ENCODE results near the gene UGT1A7.
"Not testable (repeated sequence)": the region's sequence is repeated elsewhere in the genome, so short reads cannot be mapped to it uniquely, and the experiment has no call there.

The UGT1A7 gene

DNA sequence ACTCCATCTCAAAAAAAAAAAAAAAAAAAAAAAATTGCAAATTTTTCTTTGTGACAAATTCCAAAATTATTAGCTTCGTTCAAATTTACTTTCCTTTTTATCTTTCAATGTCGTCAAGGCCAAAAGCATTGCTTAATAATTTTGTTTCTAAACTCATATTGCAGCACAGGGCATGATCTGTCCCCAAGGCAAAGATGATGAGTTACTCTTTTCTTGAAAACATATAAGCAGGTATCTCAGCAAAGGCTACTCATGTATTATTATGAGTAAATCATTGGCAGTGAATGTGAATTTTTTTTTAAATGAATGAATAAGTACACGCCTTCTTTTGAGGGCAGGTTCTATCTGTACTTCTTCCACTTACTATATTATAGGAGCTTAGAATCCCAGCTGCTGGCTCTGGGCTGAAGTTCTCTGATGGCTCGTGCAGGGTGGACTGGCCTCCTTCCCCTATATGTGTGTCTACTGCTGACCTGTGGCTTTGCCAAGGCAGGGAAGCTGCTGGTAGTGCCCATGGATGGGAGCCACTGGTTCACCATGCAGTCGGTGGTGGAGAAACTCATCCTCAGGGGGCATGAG lies at the start of gene UGT1A7:
TSS of gene UGT1A7 (plus strand) at position 381 of the 579 bp plus-strand sequence. CDS start at position 418, 37 bp downstream.
- DNase-seq (ENCODE audit: low spot score): no peak

DNA sequence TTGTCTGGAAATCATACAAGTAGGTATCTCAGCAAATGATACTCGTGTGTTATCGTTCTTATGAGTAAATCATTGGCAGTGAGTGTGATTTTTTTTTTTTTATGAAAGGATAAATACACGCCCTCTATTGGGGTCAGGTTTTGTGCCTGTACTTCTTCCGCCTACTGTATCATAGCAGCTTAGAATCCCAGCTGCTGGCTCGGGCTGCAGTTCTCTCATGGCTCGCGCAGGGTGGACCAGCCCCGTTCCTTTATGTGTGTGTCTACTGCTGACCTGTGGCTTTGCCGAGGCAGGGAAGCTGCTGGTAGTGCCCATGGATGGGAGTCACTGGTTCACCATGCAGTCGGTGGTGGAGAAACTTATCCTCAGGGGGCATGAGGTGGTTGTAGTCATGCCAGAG lies 45.4 kb upstream of the UGT1A7 start, which contains the start of gene UGT1A10:
TSS of gene UGT1A10 (plus strand) at position 143 of the 400 bp plus-strand sequence. CDS start at position 218, 75 bp downstream.
- not testable (repeated sequence) for DNase-seq (ENCODE audit: low spot score)

DNA sequence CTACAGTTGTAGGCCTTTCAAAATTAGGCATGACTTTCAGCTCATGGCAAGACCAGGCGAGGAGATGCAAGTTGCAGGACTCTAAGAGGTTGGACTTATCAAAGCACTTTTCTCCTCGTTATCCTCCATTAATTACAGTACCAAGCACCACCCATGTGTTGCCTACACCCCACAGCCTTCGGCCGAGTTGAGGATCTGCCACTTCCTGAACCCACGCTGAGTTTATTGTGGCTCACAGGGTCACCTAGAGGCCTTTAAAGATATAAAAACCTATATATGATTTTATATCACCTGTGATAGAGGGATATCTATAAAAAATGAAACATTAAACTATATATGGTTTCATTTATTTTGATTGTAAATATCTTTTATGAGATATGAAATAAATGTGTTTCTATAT lies 42.9 kb upstream of the UGT1A7 start:
- no peak for DNase-seq (ENCODE audit: low spot score)

DNA sequence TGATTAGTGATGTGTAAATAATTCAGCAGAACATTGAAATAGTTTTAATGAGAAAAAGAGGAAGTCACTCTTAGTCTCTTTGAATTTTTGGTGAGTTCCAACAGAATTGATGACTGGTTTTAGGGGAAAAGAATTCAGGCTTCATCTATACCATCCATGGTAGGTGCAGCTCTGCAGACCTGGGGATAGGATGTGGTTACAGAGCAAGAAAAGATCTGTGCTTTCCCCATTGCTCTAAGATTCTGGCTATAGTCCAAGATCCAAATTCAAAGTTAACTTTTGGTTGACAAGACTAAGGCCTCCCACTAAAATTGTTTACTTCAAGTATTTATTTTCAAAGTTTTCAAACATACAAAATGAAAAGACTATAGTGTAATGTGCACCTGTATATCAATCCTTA lies 41.8 kb upstream of the UGT1A7 start:
- DNase-seq (ENCODE audit: low spot score): no peak

DNA sequence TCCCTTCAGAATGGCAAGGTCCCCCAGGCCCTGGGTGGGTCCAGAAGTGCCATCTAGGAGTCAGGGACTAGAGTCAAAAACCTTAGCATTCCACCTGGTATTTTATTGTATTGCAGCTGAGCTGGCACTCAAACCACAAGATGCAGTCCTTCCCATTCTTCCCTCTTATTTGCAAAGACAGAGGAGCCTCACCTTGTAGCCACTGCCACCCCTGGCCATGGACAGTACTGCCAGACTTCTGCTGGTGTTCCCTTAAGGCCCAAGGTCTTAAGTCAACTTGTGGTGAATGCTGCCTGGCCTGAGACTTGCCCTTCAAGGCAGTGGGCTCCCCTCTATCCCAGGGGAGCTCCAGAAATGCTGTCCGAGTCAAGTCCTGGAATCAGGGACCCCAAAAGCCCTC lies 38.6 kb upstream of the UGT1A7 start:
- DNase-seq (ENCODE audit: low spot score): no peak

DNA sequence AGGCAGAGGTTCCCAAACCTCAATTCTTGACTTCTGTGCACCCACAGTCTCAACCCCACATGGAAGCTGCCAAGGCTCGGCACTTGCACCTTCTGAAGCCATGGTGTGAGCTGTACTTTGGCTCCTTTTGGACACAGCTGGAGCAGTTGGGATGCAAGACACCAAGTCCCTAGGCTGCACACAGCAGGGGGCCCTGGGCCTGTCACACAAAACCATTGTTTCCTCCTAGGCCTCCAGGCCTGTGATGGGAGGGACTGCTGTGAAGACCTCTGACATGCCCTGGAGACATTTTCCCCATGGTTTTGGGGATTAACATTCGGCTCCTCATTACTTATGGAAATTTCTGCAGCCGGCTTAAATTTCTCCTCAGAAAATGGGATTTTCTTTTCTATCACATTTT lies 35.7 kb upstream of the UGT1A7 start:
- DNase-seq (ENCODE audit: low spot score): not testable (repeated sequence)

DNA sequence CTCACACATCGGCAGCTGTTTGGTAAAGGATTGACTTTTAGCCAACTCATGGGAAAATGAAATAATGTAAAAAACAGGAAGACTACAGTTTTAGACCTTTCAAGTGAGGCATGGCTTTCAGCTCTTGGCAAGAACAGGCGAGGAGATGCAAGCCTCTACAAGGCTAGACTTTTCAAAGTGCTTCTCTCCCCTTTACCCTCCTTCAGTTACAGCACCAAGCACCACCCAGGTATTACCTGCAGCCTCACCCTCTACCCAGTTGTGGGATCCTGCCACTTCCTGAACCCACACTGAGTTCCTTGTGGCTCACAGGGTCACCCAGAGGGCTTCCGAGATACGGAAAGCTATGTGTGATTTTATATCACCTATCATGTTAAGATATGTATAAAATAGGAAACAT lies 30.7 kb upstream of the UGT1A7 start:
- no peak for DNase-seq (ENCODE audit: low spot score)

DNA sequence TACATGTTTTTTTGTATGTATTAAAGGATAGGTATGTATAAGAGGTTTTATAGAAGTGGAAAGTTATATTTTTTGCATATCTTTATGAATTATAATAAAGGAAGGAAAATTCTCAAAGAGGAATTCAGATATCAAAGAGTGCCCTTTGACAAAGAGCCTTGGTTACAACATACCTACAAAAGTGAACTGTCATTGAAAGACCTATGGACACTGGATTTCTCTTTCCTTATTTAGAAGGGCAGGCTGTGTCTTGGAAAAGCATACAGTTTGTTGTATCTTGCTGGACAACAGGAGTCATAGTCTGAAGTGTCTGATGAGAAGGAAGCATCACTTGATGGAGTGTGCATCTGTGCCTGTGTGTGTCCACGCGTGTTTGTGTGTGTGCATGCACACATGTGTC lies 30.3 kb upstream of the UGT1A7 start:
- DNase-seq (ENCODE audit: low spot score): no peak

DNA sequence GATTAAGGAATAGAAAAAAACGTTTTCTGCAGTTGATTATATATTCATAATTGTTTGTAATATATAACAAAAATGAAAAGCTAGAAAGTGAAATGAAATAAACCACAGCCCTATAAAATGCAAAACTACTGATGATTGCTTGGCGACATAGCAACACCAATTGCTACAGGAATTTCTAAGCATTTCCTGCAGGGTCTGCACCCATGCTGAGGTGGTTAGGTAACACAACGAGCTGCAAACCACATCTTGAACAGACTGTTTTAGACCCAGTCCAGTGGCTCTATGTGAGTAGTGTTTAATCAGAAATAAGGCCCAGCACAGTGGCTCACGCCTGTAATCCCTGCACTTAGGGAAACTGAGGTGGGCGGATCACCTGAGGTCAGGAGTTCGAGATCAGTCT lies 27.2 kb upstream of the UGT1A7 start:
- DNase-seq (ENCODE audit: low spot score): no peak

DNA sequence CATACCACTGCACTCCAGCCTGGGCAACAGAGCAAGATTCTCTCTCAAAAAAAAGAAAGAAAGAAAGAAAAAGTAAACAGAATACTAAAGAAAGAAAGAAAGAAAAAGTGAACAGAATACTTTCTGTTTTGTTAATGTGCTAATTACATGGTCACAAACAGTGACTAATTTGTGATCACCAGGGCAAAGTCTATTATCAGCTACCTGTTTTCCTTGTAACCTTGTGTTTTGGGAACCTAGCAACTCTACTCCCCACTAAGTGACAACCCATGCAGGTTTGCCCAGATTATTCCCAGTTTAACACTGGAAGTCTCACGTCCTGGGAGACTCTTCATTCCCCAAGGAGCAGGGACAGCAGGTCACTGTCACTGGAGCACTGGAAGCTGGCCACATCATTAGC lies 26.7 kb upstream of the UGT1A7 start:
- DNase-seq (ENCODE audit: low spot score): no peak

DNA sequence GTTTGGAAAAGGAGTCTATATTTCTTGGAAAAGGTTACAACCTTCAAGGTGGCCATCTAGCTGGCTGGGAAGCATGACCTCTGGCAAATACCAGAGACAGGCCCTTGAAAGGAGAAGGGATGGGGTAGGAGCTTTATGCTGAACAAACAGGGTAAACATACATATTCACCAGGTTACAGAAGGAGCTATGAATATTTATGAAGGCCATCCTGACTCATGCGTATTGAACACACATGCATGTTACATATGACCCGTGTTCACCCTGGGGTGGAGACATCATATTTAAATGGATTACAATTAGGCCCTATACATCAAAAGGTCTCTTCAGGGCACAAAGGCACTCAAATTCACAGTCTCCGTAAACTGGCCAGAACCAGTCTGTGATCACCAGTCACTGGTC lies 25.8 kb upstream of the UGT1A7 start:
- not testable (repeated sequence) for DNase-seq (ENCODE audit: low spot score)

DNA sequence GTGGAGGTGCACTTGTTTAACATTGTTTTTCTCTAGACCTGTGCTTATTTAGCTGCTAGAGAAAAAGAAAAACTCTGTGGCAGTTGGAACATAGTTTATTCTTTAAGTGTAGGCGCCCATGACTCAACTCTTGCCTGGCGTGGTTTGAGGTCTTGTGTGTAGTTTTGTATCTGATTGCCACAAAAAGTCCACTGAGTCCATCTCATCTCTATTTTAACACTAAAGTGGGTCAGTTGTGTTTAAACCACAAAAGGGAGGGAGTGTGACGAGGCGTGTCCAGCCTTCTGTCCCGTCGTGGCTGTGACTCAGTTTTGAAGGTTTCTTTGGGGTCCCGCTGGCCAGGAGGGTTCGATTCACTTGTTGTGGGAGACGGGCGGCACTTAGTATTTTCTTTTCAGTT lies 25.3 kb upstream of the UGT1A7 start:
- DNase-seq (ENCODE audit: low spot score): no peak

DNA sequence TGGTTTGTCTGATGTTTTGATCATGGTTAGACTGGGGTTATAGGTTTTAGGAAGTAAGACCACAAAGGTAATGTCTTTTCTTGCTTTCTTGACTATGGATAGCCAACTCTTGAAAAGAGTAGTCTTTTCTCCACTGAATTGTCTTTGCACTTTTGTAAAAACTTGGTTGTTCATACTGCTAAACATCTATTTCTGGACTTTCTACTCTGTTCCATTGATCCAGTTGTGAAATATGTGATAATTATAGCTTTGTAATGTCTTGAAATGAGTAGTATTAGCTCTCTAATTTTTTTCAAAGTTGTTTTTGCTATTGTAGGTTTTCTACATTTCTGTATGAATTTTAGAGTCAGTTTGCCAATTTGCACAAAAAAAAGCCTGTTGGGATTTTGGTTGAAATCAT lies 23.1 kb upstream of the UGT1A7 start:
- DNase-seq (ENCODE audit: low spot score): no peak

DNA sequence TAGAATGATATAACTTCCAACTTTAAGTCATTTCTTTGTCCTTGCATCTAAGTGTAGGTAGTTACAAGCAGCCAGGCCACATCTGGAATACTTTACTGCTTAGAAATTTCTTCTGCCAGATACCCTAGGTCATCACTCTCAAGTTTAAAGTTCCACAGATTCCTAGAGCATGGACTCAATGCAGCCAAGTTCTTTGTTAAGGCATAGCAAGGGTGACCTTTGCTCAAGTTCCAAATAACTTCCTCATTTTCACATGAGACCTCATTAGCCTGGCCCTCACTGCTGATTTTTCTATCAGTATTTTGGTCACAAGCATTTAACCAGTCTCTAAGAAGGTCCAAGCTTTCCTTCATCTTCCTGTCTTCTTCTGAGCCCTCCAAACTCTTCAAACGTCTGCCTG lies 17.8 kb upstream of the UGT1A7 start:
- no peak for DNase-seq (ENCODE audit: low spot score)

DNA sequence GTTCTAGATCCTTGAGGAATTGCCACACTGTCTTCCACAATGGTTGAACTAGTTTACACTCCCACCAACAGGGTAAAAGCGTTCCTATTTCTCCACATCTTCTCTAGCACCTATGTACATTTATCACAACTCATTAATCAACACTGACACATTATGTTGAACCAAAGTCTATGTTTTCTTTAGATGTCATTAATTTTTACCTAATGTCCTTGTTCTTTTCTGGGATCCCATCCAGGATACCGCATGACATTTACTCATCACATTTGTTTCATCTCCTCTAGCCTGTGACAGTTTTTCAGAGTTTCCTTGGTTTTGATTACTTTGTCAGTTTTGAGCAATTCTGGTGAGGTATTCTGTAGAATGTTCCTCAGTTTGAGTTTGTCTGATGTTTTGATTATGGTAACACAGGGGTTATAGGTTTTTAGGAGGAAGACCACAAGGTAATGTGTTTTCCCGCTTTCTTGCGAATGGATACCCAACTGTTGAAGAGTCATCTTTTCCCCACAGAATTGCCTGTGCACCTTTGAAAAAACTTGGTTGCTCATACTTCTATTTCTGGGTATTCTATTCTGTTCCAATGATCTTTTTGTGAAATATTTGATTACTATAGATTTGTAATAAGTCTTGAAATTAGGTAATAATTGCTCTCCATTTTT lies 13.0 kb upstream of the UGT1A7 start:
- DNase-seq (ENCODE audit: low spot score): no peak

DNA sequence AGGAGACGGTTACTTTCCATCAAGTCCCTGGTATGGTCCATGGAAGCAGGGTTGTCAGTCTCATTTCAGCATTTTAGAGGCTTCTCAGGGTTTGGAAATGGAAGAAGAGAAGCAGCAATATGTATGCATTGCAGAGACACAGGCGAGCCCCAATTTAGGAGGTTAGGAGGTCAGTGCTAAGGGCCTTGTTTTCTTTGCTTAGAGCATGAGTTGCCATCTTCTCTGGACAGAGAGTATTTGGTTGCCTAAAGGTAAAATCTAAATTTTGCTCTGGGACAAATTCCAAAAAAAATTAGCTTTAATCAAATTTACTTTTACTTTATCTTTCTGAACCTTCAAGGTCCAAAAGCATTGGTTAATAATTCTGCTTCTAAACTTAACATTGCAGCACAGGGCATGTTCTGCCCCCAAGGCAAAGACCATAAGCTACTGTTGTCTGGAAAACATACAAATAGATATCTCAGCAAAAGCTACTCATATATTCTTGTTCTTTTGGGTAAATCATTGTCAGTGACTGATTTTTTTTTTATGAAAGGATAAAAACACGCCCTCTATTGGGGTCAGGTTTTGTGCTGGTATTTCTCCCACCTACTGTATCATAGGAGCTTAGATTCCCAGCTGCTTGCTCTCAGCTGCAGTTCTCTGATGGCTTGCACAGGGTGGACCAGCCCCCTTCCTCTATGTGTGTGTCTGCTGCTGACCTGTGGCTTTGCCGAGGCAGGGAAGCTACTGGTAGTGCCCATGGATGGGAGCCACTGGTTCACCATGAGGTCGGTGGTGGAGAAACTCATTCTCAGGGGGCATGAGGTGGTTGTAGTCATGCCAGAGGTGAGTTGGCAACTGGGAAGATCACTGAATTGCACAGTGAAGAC lies 10.2 kb upstream of the UGT1A7 start, which contains the start of gene UGT1A9:
TSS of gene UGT1A9 (plus strand) at position 609 of the 872 bp plus-strand sequence. CDS start at position 646, 37 bp downstream.
- no peak for DNase-seq (ENCODE audit: low spot score)

DNA sequence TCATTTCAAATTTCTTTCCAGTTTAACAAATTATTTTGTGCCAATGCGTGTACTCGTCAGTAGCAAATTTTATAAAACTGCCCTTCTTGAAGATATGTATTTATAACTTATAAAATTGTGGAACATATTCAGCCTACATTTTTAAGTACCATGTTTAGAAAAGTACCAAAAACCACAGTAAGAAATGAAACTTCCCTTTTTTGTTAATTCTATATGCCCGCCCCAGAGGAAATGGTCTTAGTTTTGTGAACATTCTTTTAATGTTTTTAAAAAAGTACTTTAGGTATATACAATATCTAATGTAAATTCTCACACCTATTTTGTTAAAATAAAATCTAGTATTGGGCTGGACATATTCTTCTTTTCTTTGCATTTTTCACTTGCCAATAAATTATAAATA lies 8.8 kb upstream of the UGT1A7 start:
- no peak for DNase-seq (ENCODE audit: low spot score)

DNA sequence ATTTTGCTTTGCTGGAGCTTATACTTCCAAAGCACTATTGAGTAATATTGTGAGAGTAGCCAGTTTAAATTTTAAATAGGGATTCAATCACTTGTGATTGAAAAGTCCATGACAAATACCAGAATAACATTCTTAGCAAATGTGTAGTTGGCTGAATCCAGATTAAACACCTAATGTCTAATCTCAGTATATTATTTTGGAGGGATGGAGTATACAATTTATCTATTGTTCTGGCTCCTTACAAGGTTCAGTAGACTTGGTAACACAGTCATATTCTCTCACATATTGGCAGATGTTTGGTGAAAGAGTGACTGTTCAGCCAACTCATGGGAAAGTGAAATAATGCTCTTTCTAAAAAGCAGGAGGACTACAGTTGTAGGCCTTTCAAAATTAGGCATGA lies 7.8 kb upstream of the UGT1A7 start:
- no peak for DNase-seq (ENCODE audit: low spot score)

DNA sequence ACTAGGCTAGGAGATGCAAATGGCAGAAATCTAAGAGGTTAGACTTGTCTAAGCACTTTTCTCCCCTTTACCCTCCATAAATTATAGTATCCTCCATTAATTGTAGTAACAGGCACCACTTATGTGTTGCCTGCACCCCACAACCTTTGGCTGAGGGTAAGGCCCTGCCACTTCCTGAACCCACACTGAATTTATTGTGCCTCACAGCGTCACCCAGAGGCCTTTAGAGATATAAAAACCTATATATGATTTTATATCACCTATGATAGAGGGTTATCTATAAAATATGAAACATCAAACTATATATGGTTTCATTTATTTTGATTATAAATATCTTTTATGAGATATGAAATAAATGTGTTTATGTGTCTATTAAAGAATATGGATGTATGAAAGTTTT lies 7.4 kb upstream of the UGT1A7 start:
- DNase-seq (ENCODE audit: low spot score): no peak

DNA sequence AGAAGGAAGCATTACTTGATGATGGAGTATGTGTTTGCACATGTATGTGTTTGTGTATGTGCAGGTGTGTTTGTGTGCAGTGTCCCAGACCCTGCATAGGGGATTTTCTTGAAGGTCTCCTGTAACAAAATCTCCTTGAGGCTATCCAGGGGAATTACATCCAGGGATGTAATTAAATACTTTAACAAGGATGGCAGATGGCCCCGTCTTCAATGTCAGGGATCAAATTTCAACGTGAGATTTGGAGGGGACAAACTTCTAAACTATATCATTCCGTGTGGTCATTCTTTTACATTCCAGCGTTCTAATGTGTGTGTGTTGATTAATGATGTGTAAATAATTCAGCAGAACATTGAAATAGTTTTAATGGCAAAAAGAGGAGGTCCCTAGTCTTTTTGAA lies 6.7 kb upstream of the UGT1A7 start:
- no peak for DNase-seq (ENCODE audit: low spot score)

DNA sequence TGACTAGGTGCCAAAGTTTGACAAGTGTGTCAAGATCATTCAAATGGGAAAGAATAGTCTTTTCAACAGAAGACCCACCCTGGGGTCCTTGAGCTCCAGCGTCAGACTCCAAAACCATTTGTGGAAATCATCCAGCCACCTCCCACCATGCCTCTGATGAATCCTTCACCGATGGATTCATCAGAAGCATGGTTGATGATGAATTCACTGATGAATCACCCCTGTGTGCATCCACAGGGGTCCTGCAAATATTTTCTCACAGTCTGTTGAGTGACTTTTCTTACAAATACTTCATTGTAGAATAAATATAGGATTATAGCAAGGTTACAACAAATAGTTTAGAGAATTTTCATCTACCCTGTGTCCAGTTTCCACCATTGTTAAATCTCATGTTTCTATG lies 5.7 kb upstream of the UGT1A7 start:
- DNase-seq (ENCODE audit: low spot score): no peak

DNA sequence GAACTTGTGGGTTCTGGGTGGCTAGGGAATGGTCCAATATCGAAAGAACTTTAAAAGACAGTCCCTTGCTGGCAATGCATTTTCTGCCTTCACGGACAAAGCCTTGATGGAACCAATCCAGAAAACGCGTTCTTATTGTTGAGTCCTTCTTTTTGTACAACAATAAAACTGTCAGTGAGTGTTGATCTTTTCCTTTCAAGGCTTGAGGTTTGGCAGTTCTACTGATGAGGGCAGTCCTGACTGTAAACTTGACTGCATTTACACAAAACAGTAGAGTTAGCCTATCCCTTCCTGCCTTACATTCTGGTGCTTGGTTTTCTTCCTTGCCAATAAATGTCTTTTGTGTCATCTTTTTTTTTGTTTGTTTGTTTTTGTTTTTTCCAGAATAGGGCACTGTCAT lies 2.5 kb upstream of the UGT1A7 start:
- no peak for DNase-seq (ENCODE audit: low spot score)

Measured in pons (tissue), 1 donor.